Retinal pigment epithelial cell (primary cell): Measurements from ENCODE around the gene MAST4.
A peak's percentile ranks its signal among the peaks of the same experiment; 100 is the strongest.

Experiments
- DNase-seq: peaks from one replicate; pipeline ENCODE4 v3.0.0-alpha.2; 2010; ENCODE audit warnings: low read depth
- H3K4me3 ChIP-seq: 2 replicates; pipeline ENCODE4 v1.5.1; 2011; ENCODE audit warnings: mild to moderate bottlenecking, low read length, control low read depth, moderate library complexity
- TF ChIP-seq, protein P1 (sequence below): conservative IDR thresholded peaks from 2 replicates; pipeline ENCODE4 v1.5.1; 2011; ENCODE audit warnings: low read depth, low read length, control low read depth, inconsistent platforms

Gene MAST4

GRCh38 chr5:66802941-66803340, 206.7 kb downstream of the MAST4 start:
- DNase-seq, result no peak
- no peak overlapping the region for H3K4me3 ChIP-seq
- TF ChIP-seq, protein P1, sequence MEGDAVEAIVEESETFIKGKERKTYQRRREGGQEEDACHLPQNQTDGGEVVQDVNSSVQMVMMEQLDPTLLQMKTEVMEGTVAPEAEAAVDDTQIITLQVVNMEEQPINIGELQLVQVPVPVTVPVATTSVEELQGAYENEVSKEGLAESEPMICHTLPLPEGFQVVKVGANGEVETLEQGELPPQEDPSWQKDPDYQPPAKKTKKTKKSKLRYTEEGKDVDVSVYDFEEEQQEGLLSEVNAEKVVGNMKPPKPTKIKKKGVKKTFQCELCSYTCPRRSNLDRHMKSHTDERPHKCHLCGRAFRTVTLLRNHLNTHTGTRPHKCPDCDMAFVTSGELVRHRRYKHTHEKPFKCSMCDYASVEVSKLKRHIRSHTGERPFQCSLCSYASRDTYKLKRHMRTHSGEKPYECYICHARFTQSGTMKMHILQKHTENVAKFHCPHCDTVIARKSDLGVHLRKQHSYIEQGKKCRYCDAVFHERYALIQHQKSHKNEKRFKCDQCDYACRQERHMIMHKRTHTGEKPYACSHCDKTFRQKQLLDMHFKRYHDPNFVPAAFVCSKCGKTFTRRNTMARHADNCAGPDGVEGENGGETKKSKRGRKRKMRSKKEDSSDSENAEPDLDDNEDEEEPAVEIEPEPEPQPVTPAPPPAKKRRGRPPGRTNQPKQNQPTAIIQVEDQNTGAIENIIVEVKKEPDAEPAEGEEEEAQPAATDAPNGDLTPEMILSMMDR, result no peak

GRCh38 chr5:66805514-66806430, 209.6 kb downstream of the MAST4 start:
- TF ChIP-seq, protein P1, result no peak
- H3K4me3 ChIP-seq, result no peak overlapping the region
- DNase-seq, result no peak

DNA sequence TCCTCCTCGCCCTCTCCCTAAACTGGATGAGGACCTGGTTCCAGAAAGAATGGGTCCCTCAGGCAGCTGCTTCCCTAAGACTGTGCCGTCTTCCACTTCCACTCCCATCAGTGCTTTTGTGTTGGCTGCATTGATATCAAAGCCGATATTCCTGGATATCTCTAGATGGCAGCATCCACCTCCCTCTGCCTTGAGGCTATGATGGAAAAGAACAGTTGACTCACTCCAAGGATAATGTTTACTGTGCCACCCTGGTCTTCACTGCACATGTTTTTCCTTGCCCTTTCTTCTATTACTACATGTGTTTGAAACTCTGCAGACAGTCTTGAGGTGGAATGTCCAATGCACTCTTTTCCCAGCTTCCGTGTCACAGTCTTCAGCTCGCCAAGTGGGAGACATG, 211.6 kb downstream of the MAST4 start:
- TF ChIP-seq, protein P1, result peak; percentile 59
- H3K4me3 ChIP-seq, result no peak overlapping the region
- DNase-seq, result peak; percentile 9

GRCh38 chr5:66808663-66809062, 212.5 kb downstream of the MAST4 start:
- TF ChIP-seq, protein P1, result no peak
- DNase-seq, result no peak
- H3K4me3 ChIP-seq, result no peak overlapping the region

DNA sequence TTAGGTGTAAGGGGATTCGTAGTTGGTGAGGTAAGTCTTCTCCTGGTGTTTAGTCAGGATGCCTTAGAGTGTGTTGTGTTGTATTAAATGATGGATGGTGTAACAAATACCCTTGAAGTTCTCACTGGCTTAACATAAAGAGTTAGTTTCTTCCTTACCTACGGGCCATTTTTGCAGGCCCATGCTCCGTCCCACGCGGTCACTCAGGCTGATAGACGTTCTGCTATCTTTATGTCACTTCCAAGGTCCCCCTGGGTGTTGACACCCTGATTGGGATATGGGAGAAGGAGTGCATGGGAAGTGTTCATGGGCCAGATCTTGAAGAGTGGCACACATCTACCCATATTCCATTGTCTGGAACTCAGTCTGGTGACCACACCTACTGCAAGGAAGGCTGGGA, 214.0 kb downstream of the MAST4 start:
- H3K4me3 ChIP-seq, result no peak overlapping the region
- DNase-seq, result no peak
- TF ChIP-seq, protein P1, result no peak

- no peak for DNase-seq
- TF ChIP-seq, protein P1, result no peak
- no peak overlapping the region for H3K4me3 ChIP-seq
These were observed 214.7 kb downstream of the MAST4 start for GRCh38 chr5:66810848-66811261.

DNA sequence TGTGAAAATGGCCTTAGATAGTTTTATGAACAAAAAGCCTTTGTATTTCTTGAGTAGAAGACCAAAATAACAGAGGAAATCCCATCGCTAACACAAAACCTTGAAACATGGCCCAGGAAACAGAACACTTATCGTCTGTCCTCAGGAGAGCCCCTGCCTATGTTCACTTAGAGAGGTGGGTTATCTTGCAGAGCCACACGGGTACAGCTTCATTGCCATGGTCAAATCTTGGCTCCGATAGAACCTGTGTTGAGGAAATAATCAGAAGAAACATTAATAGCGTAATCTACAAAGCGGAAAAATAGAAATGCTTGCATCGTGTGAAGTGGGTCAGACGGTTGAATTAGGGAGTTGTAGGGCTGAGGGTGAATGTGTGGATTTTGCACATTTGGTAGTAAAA, 216.1 kb downstream of the MAST4 start:
- no peak overlapping the region for H3K4me3 ChIP-seq
- TF ChIP-seq, protein P1, result no peak
- DNase-seq, result no peak
